Activated T-cell treated with anti-CD3 and anti-CD28 coated beads, Interleukin-2, amount 50 U/mL, for 72 hours (primary cell): ENCODE results near the gene PRKCD. TPM values are rescaled to one million over a fixed set of nuclear protein-coding genes. Genes with fewer than 3 reads are reported as not detected.

ENCODE experiments used
- ATAC-seq, 2 donors: fragments of 150-1000 bp; cut with Tn5 transposase; replicated peaks in 1 of 2; 2 replicates each; pipeline ENCODE4 v1.10.0; 2021; ENCODE audit warnings: moderate library complexity in 2 of 2, mild to moderate bottlenecking in 1 of 2
- DNase-seq, 2 donors: peaks; one replicate each; pipeline ENCODE4 v3.0.0; 2021 to 2022; ENCODE audit warnings: mixed read lengths in 1 of 2
- H3K27ac Mint-ChIP-seq: one replicate; pipeline ENCODE4 v1.8.0; 2022; ENCODE audit warnings: mild to moderate bottlenecking, moderate library complexity, mixed read lengths
- H3K27me3 Mint-ChIP-seq: one replicate; pipeline ENCODE4 v1.8.0; 2022; ENCODE audit warnings: low read depth, mixed read lengths
- H3K36me3 Mint-ChIP-seq, 2 donors: one replicate each; pipeline ENCODE4 v1.8.0; 2022; ENCODE audit warnings: mixed read lengths in 2 of 2, mild to moderate bottlenecking in 1 of 2; ENCODE audit not compliant: insufficient read depth in 2 of 2
- H3K4me1 Mint-ChIP-seq: one replicate; pipeline ENCODE4 v1.8.0; 2022; ENCODE audit warnings: low read depth, mixed read lengths
- H3K4me3 Mint-ChIP-seq, 2 donors: one replicate each; pipeline ENCODE4 v1.8.0; 2022; ENCODE audit warnings: mild to moderate bottlenecking in 2 of 2, mixed read lengths in 2 of 2, moderate library complexity in 2 of 2
- H3K9me3 Mint-ChIP-seq, 2 donors: one replicate each; pipeline ENCODE4 v1.8.0; 2022; ENCODE audit warnings: mixed read lengths in 2 of 2
- total RNA-seq, 2 donors: library from RNA; stranded (reverse); gene quantifications; one replicate each; pipeline ENCODE4 v1.2.3, GENCODE V29; 2022

PRKCD gene
- total RNA-seq, 2 donors from 2014 or later: 24.2 to 27.2 TPM

- Mint-ChIP-seq H3K4me1 (peaks cover 10% of the 10 kb centered on the region), H3K36me3 (no peaks in the 10 kb centered on the region), H3K27me3 (peaks cover 6% of the 10 kb centered on the region), H3K4me3 (no peak overlapping the region), H3K27ac (no peak overlapping the region), H3K9me3 (no peaks in the 10 kb centered on the region)
- ATAC-seq (no peak), DNase-seq (no peak)
Measured at GRCh38 chr3:53218131-53218530, 57.1 kb downstream of the PRKCD start.

GRCh38 chr3:53219895-53220483 lies 59.0 kb downstream of the PRKCD start:
- DNase-seq (peak; percentile 82 to 86), ATAC-seq (peak; percentile 90 to 93)
- Mint-ChIP-seq H3K4me3 (no peak overlapping the region), H3K27ac (no peak overlapping the region), H3K27me3 (peaks cover 6% of the 10 kb centered on the region), H3K4me1 (peaks cover 10% of the 10 kb centered on the region), H3K9me3 (no peaks in the 10 kb centered on the region), H3K36me3 (no peaks in the 10 kb centered on the region)

DNA sequence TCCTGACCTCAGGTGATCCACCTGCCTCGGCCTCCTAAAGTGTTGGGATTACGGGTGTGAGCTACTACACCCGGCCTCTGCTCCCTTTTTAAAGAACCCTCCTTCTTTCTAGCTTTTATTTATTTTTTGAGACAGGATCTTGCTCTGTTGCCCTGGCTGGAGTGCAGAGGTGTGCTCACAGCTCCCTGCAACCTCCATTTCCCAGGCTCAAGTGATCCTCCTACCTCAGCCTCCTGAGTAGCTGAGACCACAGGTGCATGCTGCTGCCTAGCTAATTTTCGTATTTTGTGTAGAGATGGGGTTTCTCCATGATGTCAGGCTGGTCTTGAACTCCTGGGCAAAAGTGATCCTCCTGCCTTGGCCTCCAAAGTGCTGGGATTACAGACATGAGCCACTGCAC lies 60.3 kb downstream of the PRKCD start:
- DNase-seq (no peak), ATAC-seq (no peak)
- Mint-ChIP-seq H3K4me3 (no peak overlapping the region), H3K27ac (no peak overlapping the region), H3K4me1 (peaks cover 7% of the 10 kb centered on the region), H3K27me3 (no peaks in the 10 kb centered on the region), H3K9me3 (no peaks in the 10 kb centered on the region), H3K36me3 (no peaks in the 10 kb centered on the region)

GRCh38 chr3:53221827-53222182 lies 60.8 kb downstream of the PRKCD start:
- Mint-ChIP-seq H3K4me1 (peaks cover 7% of the 10 kb centered on the region), H3K9me3 (no peaks in the 10 kb centered on the region), H3K27ac (no peak overlapping the region), H3K27me3 (no peaks in the 10 kb centered on the region), H3K36me3 (peaks cover 0 to 1% of the 10 kb centered on the region in 2 donors), H3K4me3 (no peak overlapping the region)
- ATAC-seq (no peak), DNase-seq (no peak)

DNA sequence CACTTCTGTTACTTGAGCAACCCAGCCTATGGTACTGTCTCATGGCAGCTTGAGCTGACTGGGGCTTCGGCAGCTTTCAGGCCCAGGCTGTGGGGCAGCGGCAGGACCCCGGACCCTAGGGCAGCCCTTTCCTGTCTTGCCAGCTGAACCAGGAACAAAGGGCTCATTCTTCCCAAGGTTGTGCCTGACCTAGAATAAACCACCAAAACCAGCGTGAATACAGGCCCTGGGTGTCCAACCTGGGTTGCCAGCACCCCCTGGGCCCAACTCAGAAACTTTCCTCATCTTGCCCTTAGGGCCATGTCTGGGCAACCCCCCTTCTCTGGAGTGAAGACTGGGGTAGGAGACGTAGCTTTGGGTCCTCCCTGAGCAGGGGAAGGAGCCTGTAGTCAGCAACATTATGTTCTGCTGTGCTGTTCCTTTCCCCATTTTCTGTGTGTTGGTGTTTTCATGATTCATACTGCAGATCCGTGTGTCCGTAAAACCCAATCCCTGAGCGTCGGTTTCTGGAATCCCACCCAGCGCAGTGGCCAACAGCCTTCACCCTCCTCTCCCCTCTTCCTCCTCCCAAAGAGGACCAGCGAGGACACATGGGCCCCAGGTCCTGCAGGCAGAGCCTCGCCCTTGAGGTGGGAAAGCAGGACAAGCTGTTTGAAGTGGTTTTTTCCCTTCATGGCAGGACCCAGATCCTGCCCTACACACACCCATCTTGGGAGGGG lies 61.3 kb downstream of the PRKCD start:
- ATAC-seq (no peak), DNase-seq (no peak)
- H3K9me3 Mint-ChIP-seq: no peaks in the 10 kb centered on the region
- H3K4me1 Mint-ChIP-seq: peaks cover 7% of the 10 kb centered on the region
- H3K27me3 Mint-ChIP-seq: no peaks in the 10 kb centered on the region
- H3K27ac Mint-ChIP-seq: peak overlapping the region; percentile 42
- peaks cover 1 to 5% of the 10 kb centered on the region in 2 donors for H3K36me3 Mint-ChIP-seq
- no peak overlapping the region for H3K4me3 Mint-ChIP-seq

DNA sequence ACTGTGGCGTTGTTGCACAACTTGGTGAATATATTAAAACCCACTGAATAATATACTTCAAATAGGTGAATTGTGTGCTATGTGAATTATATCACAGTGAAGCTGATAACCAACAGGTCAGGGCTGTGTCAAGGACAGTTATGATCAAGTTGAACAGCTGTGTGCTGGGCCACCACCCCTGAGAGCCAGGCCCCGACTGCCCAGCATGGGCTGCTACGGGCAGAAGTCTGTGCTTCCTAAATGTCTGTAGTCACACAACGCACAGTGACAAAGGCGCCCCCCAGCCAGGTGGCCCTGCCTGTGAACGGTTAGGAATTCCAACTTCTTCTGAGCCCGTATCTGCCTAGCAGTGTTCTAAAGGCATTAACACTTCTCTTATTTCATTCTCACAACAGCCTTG lies 62.0 kb downstream of the PRKCD start:
- no peak for ATAC-seq
- peaks cover 7% of the 10 kb centered on the region for H3K4me1 Mint-ChIP-seq
- no peak overlapping the region for H3K4me3 Mint-ChIP-seq
- DNase-seq: no peak
- H3K9me3 Mint-ChIP-seq: no peaks in the 10 kb centered on the region
- peaks cover 2 to 6% of the 10 kb centered on the region in 2 donors for H3K36me3 Mint-ChIP-seq
- H3K27me3 Mint-ChIP-seq: no peaks in the 10 kb centered on the region
- no peak overlapping the region for H3K27ac Mint-ChIP-seq

DNA sequence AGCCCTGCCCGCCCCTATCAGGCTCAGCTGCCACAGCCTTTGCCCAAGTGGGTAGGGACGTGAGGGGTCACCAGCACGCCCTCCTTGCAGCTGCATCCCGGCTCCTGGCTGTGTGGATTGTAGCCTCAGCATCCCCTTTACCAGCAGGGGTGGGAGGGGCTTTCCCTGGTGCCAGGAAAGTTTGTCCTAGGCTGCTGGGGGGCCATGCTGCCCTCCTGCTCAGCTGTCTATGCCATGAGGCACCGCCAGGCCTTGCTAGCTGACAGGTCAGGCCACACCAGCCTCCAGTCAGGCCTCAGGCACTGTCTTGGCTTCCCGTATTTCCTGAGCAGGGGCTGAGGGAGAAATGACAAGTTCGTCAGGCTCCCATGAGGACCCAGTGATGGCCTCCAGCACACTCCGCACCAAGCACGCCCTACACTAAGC lies 62.5 kb downstream of the PRKCD start:
- Mint-ChIP-seq H3K4me1 (peaks cover 7% of the 10 kb centered on the region), H3K27ac (no peak overlapping the region), H3K27me3 (no peaks in the 10 kb centered on the region), H3K9me3 (no peaks in the 10 kb centered on the region), H3K4me3 (no peak overlapping the region), H3K36me3 (peaks cover 2 to 6% of the 10 kb centered on the region in 2 donors)
- DNase-seq: no peak
- ATAC-seq: no peak

- H3K27ac Mint-ChIP-seq: no peak overlapping the region
- H3K9me3 Mint-ChIP-seq: no peaks in the 10 kb centered on the region
- H3K4me1 Mint-ChIP-seq: peaks cover 7% of the 10 kb centered on the region
- DNase-seq (no peak), ATAC-seq (no peak)
- H3K27me3 Mint-ChIP-seq: no peaks in the 10 kb centered on the region
- no peak overlapping the region for H3K4me3 Mint-ChIP-seq
- peaks cover 2 to 7% of the 10 kb centered on the region in 2 donors for H3K36me3 Mint-ChIP-seq
Measured at GRCh38 chr3:53224026-53224425, 63.0 kb downstream of the PRKCD start.

DNA sequence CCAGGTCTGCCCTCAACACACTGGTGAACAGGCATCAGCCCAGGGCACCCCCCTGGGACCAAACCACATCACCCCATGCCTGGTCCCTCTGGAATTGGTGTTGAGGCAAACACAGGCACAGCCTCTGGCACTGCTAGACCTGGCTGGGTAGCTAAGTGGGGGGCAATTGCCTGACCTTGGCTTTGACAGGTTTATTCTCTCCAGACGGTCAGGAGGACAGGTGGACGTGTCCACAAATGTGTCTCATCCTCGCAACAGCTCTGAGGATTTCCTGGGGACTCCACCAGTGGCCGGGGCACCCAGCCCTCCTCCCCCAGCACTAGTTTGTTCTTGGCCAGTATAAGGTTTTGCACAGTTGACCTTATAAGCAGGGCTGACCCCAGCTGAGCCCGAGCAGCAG lies 63.5 kb downstream of the PRKCD start:
- DNase-seq (no peak), ATAC-seq (no peak)
- H3K27ac Mint-ChIP-seq: no peak overlapping the region
- no peaks in the 10 kb centered on the region for H3K9me3 Mint-ChIP-seq
- peaks cover 2 to 7% of the 10 kb centered on the region in 2 donors for H3K36me3 Mint-ChIP-seq
- peaks cover 7% of the 10 kb centered on the region for H3K4me1 Mint-ChIP-seq
- H3K4me3 Mint-ChIP-seq: no peak overlapping the region
- H3K27me3 Mint-ChIP-seq: no peaks in the 10 kb centered on the region

DNA sequence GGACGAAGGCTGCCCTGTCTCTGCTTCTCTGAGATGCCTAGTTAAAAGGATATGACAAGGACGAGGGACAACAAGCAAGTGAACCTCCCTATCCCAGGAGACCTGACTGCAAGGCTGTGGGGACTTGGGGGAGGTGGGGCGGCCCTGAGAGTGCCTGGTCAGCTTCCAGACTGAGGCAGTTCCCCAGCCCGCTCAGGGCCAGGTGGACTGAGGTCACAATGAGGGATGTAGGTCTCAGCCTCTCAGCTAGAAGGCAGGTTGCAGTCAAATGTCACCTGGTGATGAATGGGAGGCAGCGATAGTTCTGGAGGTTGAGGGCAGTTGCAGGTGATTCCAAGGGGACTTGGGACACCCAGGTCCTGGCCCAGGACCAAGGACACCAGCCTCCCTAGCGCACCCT lies 64.2 kb downstream of the PRKCD start:
- DNase-seq (no peak), ATAC-seq (no peak)
- Mint-ChIP-seq H3K36me3 (peaks cover 2 to 7% of the 10 kb centered on the region in 2 donors), H3K27me3 (no peaks in the 10 kb centered on the region), H3K9me3 (no peaks in the 10 kb centered on the region), H3K4me3 (no peak overlapping the region), H3K27ac (no peak overlapping the region), H3K4me1 (peaks cover under 1% of the 10 kb centered on the region)

GRCh38 chr3:53225651-53226050 lies 64.6 kb downstream of the PRKCD start:
- H3K27ac Mint-ChIP-seq: no peak overlapping the region
- H3K4me3 Mint-ChIP-seq: no peak overlapping the region
- ATAC-seq: no peak
- H3K27me3 Mint-ChIP-seq: no peaks in the 10 kb centered on the region
- no peaks in the 10 kb centered on the region for H3K4me1 Mint-ChIP-seq
- no peak for DNase-seq
- H3K9me3 Mint-ChIP-seq: no peaks in the 10 kb centered on the region
- H3K36me3 Mint-ChIP-seq: peaks cover 2 to 7% of the 10 kb centered on the region in 2 donors

- Mint-ChIP-seq H3K36me3 (peaks cover 2 to 7% of the 10 kb centered on the region in 2 donors), H3K4me3 (no peak overlapping the region), H3K9me3 (no peaks in the 10 kb centered on the region), H3K27ac (no peak overlapping the region), H3K27me3 (no peaks in the 10 kb centered on the region), H3K4me1 (no peaks in the 10 kb centered on the region)
- no peak for DNase-seq
- ATAC-seq: no peak
Measured at GRCh38 chr3:53226142-53226840, 65.3 kb downstream of the PRKCD start.

DNA sequence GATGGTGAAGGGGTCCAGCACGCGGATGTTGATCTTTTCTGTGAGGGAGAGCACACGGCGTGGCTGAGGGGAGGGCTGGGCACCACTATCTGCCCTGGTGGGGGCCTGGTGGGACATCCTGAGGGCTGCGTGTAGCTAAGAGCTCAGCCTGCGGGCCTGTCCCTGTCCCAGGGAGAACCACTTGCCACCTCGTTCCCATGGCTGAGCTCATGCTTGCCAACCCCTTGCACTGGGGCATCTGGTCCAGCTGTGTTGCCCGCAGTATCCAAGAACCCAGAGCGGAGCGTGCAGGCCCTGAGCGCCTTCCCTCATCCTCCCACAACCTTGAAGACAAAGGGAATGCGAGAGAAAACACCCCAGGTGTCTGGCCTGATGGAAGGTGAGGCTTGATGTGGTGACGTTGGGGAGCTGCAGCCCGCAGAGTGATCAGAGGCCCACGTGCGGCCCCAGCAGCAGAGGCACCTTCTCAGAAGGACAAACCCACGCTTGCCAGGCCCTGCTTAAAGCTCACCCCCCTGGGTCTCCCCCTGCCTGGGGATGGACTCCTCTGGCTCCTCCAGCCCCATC lies 65.9 kb downstream of the PRKCD start:
- no peak overlapping the region for H3K4me3 Mint-ChIP-seq
- ATAC-seq: no peak
- peaks cover 2 to 7% of the 10 kb centered on the region in 2 donors for H3K36me3 Mint-ChIP-seq
- DNase-seq: no peak
- no peaks in the 10 kb centered on the region for H3K4me1 Mint-ChIP-seq
- no peaks in the 10 kb centered on the region for H3K9me3 Mint-ChIP-seq
- H3K27ac Mint-ChIP-seq: no peak overlapping the region
- H3K27me3 Mint-ChIP-seq: no peaks in the 10 kb centered on the region
